Measurements from ENCODE around the gene SV2B. TPM values are rescaled to one million over a fixed set of nuclear protein-coding genes. Genes with fewer than 3 reads are reported as not detected.

SV2B gene
- total RNA-seq, 1 experiment from 2014 or later: not detected

- no peak for DNase-seq (ENCODE audit: low spot score)
These were observed 36.4 kb downstream of the SV2B start for GRCh38 chr15:91136386-91136923.

GRCh38 chr15:91140601-91141000 is 40.5 kb downstream of the SV2B start:
- DNase-seq (ENCODE audit: low spot score): no peak

DNA sequence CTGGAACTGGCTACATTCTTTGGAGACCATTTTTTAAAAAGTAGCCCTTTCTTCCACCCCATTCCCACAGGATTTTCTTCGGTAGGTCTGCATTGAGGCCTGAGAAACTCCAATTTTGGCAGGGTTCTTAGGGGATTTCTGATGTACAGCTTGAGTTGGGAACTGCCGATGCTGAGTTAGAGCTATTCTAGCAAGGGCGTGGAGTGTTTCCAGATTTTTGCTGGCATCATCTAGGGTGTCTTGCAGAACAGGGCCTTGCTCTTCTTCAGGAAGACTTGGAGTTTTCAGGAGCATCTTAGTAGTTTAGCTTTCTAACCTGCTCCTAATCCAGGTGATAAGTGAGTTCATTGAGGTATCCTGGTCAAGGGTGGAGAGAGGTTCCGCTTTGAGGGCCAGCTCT is 41.0 kb downstream of the SV2B start:
- no peak for DNase-seq (ENCODE audit: low spot score)

DNA sequence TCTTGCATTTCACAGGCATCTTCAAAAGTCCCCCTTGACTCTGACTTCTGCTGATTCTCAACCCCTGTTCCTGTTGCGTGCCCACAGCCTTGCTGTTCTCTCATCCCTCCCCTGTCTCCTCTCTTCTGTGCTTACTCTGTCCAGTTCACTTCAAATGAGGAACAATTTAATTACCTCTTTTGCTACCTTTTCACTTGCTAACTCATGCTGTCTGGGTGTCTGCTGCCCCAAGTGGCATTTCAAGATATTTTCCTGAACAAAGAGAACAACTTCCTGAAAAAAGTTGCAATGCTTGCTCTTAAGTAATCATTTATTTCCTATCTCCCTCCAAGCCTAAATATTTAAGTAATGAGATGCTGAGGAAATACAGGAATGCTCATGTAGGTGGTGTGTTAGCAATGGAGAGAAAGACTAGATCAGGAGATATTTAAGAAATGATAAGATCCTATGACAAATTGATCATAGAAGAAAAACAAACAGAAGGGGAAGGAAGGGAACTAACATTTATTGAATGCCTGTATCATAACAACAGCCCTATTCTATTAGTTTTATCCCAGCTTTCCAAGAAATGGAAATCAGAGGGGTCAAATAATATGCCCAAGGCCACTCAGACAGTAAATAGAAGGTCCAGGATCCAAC is 42.2 kb downstream of the SV2B start:
- no peak for DNase-seq (ENCODE audit: low spot score)

GRCh38 chr15:91142946-91143345 is 42.9 kb downstream of the SV2B start:
- DNase-seq (ENCODE audit: low spot score): no peak

GRCh38 chr15:91146728-91147127 is 46.7 kb downstream of the SV2B start:
- no peak for DNase-seq (ENCODE audit: low spot score)

GRCh38 chr15:91148243-91148642 is 48.2 kb downstream of the SV2B start:
- DNase-seq (ENCODE audit: low spot score): no peak

DNA sequence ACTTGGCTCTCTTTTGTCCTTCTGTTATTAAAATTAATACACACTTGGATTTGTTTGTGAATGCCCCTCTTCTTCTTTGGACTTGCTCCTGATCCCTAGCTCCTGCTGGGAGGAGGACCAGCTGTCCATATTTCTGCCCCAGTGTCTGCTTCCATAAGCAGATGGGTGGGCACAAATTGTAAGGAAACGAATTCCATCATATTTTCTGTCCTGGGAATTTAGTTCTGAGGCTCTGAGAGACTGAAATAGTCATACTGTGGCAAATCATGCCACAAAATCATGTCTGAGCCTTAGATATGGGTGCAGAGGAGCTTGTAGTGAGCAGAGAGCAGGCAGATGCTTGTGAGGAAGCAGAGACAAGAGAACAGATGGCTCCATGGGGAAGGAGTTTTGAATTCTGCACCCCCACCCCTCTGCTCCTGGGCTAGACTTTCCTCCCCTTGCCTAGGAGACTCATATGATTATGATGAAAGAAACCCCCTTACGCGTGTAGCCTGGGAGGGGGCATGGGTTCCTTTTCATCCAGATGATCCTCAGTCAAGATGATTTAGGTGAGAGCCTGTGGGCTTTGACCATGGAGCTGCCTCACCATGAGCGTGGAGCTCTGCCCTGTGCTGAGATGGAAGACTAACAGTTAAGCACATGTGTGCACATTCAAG is 50.6 kb downstream of the SV2B start:
- no peak for DNase-seq (ENCODE audit: low spot score)

- no peak for DNase-seq (ENCODE audit: low spot score)
These were observed 51.9 kb downstream of the SV2B start for GRCh38 chr15:91151781-91152563.

DNA sequence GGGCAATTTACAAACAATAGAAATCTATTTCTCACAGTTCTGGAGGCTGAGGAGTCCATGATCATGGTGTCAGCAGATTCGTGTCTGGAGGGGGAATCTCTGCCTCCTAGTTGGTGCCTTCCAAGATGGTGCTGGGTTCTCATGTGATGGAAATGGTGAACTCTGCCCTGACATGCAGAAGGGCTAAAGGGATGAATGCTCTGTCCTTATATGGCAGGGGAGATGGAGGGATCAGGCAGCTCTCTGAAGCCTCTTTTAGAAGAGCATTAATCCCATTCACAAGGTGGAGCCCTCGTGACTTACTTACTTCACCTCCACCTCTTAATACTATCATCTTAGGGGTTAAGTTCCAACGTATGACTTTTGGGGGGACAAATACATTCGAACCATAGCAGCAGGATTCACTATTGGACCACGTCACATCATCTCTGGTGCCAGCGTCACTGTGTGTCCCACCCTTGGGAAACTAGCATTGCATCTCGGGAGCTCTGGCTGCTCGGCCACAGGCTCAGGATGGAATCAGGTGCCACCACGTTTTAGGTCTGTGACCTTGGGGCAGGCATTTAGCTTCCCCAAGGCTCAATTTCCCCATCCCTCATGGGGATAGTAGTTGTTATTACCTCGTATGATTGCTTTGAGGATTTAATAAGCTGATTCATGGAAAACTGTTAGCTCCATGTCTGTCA is 53.0 kb downstream of the SV2B start:
- no peak for DNase-seq (ENCODE audit: low spot score)

DNA sequence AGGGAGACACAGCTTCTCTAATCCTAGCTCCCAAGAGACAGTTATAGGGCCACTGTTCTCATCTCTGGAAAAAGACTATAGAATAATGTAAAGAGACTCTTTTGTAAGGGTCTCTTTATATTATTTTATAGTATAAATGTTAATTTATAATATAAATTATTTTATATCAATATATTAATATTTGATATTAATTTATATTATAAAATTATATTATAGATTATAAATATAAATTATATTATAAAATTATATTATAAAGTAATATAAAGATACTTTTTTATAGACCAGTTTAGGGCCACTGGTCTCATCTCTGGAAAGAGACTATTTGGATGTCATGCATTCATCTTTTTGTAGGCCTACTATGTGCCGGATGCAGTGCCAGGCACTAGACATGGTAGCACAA is 53.9 kb downstream of the SV2B start:
- DNase-seq (ENCODE audit: low spot score): no peak

DNA sequence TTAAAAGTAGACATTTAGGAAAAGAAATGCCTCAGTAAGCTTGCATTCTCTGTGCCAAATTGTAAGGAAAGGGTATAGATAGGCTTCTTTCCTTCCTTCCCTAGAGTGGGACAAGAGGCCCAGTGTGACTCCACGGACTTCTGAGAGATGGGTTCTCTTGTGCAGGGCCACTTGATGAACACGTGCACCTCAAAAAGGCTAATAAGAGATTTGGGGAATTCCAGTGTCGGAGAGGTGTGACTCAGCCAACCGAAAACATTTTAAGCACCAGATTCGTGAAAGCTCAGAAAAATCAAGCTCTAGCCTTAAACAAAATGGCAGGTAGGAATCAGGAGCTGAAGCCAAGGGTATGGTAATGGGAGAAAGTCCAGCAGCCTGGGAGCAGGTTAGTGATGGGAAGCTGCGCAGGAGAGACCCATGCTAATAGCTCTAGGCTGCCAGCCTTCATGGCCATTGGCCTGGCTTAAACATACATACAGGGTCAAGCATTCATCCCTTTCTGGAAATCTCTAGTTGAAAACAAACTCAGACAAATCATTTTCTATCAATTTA is 56.2 kb downstream of the SV2B start:
- DNase-seq (ENCODE audit: low spot score): no peak

DNA sequence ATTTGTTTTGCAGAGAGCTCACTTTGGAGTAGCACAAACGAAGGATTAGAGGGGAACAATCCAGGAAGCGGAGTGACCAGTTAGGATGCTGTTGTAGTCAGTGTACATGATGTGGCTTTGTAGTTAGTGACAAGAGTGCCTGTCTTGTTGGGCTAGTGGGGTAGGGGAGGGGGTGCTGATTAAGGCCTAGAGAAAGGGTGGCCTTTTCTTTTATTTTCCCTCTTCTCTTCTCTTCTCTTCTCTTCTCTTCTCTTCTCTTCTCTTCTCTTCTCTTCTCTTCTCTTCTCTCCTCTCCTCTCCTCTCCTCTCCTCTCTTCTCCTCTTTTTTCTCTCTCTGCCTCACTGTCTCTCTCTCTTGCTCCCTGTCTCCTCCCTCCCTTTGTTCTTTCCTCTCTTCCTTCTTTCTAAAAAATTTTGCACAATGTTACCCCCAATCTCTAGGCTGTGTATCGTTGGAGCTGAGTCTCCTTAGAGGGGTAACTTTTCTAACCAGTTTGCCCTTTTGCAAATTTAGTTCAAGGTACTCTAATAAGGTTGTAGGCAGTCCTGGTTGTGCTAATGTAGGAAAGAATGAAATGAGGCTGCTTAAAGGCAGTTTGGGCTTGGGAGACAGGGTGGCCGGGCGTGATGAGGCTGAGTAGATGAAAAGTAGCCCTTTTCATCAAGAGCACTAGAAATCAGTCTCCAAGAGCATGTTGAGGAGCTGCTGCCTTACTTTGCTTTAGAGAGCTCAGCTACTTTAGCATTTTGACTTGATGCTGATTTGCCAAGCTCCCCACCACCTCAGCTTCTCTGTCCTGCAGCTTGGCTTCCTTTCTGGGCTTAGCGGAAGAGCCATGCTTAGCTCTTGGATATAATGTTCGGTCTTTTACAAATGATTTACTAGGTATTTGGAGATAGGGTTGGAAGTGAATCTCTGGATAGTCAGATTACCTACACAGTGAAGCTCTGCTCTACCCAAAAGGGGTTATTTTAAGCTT is 58.6 kb downstream of the SV2B start:
- no peak for DNase-seq (ENCODE audit: low spot score)

GRCh38 chr15:91165850-91166249 is 65.8 kb downstream of the SV2B start:
- peak; percentile 13 for DNase-seq (ENCODE audit: low spot score)

DNA sequence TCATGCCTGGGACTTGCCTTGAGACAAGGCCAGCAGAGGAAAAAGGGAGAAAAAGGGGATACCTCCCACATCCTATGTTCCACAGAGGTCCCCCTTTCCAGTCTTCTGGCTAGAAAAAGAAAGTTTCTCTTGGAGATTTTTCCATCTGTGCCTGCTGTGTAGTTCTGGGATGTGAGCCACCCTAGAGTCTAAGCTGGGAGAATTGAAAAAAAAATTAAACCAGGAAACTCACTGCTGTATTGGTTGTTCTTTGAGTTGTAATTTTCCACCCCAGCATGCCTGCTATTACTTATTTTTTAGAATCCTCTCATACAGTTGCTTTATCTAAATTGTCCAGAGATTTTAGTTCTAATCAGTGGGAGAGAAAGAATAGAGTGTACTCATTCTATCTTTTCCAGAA is 68.4 kb downstream of the SV2B start:
- no peak for DNase-seq (ENCODE audit: low spot score)

DNA sequence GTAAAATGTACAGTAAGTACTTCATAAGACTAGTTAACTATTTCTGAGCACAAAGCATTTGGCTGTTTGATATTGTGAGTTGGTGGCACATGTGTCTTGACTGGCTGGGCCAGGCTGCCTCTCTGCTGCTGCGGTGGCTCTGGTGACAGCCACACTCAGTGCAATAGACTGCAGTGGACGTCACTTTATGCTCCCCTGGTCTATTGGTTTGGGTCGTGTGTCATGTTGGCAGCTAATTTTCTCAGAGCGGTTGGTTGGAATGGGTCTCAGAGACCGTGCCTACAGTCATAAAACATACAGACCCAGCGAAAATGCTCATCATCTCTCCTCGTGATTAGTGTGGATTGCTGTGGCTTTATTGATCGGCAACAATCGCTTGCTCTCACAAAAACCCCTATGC is 71.3 kb downstream of the SV2B start:
- no peak for DNase-seq (ENCODE audit: low spot score)

DNA sequence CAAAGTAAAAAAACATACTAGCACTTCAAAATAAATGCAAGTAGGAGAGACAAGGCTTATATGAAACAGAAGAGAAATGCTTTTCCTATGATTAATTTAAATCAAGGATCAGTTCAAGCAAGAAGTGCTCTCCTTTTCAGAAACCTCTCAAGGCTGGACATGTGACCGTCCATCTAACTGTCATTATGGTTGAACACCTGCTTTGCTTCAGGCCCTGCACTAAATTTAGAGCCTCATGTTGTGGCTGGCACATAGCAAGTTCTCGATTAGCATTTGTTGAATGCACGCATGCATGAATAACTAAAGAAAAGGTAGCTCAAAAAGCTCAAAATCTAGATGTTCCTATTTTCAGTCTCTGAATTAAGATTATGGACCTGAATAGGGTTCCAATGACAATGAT is 82.0 kb downstream of the SV2B start:
- no peak for DNase-seq (ENCODE audit: low spot score)

GRCh38 chr15:91183596-91183995 is 83.5 kb downstream of the SV2B start:
- DNase-seq (ENCODE audit: low spot score): no peak

GRCh38 chr15:91184441-91184840 is 84.4 kb downstream of the SV2B start:
- no peak for DNase-seq (ENCODE audit: low spot score)

DNA sequence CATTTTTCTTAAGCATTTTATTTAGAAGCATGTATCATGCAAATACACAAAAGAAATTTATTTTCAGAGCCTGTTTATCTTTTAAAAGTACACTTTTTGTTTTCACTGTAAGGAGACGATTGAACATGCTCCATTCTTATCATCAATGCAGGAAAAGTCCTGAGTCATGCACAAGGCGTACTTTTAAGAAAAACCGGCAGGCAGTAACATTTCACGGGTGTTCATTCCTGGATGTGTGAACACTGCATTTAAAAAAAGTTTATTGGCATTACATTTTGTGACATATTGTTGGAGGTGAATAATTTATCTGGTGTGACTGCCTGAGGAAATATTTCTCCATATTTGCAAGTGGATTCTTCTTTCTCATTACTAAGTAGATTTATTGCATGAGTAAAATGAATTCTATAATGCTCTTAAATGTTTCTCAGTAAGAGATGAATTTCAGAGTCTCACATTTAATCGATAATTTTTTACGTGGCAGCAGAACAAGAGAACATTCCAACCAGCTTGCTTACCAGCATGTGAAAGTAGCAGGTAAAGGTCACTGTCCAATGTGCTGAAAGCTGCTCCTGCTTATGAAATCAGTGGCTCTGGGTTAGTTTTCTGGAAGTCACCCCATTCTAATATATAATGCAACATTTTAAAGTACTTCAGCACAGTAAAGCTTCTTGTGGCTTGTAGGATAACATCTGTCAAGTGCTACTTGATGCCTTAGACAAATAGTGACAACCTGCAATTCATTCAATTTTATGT is 87.0 kb downstream of the SV2B start:
- peak; percentile 29 for DNase-seq (ENCODE audit: low spot score)
